GM12891 (cell line): ENCODE measurements around the gene CBFA2T2.

Experiments
- POLR2A ChIP-seq: IDR thresholded peaks from 2 replicates; pipeline ENCODE4 v1.6.1; 2011; ENCODE audit warnings: low read depth, low read length, control low read depth
- POLR2AphosphoS5 ChIP-seq: IDR thresholded peaks from 2 replicates; pipeline ENCODE4 v1.6.1; 2011; ENCODE audit warnings: low read depth, low read length, control low read depth
- SPI1 ChIP-seq: IDR thresholded peaks from 2 replicates; pipeline ENCODE4 v1.6.1; 2011; ENCODE audit warnings: low read depth, low read length, control low read depth

GRCh38 chr20:33477386-33478234, 12.3 kb upstream of the CBFA2T2 start:
- TF ChIP-seq POLR2AphosphoS5 (no peak), SPI1 (no peak), POLR2A (no peak)
